ENCODE results near the gene DDX24. TPM values are rescaled to one million over a fixed set of nuclear protein-coding genes. Genes with fewer than 3 reads are reported as not detected.

The DDX24 gene
- polyA plus RNA-seq, 2 of the 4 experiments (the other 2 are of a cell fraction): 121 to 161 TPM

DNA sequence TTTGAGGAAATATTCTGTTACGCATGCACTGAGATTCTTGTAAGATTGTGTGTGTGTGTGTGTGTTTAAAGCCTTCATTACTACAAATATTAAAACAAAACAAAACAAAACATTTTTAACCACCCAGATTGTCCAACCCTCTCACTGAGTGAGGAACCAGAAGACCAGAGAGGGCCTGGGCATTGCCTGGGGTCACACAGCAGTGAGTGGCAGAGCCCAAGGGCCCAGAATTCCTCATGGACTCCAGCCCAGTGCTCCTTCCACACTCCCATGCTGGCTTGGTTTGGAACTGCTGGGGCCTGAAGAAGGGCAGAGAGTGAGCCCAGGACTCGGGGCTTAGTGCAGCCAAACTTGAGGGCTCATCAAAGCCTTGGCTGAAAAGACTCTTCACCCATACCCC is 56.5 kb downstream of the DDX24 start:
- no peak overlapping the region for H3K27ac ChIP-seq
- POLR2A ChIA-PET: no interaction called here
- no peak overlapping the region for H3K4me3 ChIP-seq
- ATAC-seq (no peak), FAIRE-seq (no peak), DNase-seq (ENCODE audit: low read depth in 1 of 2, low spot score in 1 of 2) (no peak)
- H3K4me1 ChIP-seq: peaks cover 10% of the 10 kb centered on the region; the same call in 2 of the 3 replicates
- 74% methylated on average over 2 of the region's 2 CpGs for WGBS (ENCODE audit: missing lambda C conversion rate)
- no peak overlapping the region for H3K4me2 ChIP-seq
- no peaks in the 10 kb centered on the region for H3K9me3 ChIP-seq
- TF ChIP-seq MYC (IDR thresholded peaks at IDR 0.05; ENCODE audit: borderline replicate concordance, low read length): no peak
- no peak for TF ChIP-seq MAZ (IDR thresholded peaks at IDR 0.05; ENCODE audit: borderline replicate concordance, low read depth, low read length)
- no peak for TF ChIP-seq FOSL2 (IDR thresholded peaks at IDR 0.05)
- TF ChIP-seq FOSL2 (CRISPR knock-in tag; IDR thresholded peaks at IDR 0.05): no peak
- TF ChIP-seq EP300 (IDR thresholded peaks at IDR 0.05): no peak
- no peak for TF ChIP-seq CTCF (IDR thresholded peaks at IDR 0.05)
- no peak for TF ChIP-seq NFE2L2 (conservative IDR thresholded peaks at IDR 0.05; ENCODE audit: low read length)
- no peak for TF ChIP-seq JUNB (IDR thresholded peaks at IDR 0.05)
- TF ChIP-seq, protein P1, sequence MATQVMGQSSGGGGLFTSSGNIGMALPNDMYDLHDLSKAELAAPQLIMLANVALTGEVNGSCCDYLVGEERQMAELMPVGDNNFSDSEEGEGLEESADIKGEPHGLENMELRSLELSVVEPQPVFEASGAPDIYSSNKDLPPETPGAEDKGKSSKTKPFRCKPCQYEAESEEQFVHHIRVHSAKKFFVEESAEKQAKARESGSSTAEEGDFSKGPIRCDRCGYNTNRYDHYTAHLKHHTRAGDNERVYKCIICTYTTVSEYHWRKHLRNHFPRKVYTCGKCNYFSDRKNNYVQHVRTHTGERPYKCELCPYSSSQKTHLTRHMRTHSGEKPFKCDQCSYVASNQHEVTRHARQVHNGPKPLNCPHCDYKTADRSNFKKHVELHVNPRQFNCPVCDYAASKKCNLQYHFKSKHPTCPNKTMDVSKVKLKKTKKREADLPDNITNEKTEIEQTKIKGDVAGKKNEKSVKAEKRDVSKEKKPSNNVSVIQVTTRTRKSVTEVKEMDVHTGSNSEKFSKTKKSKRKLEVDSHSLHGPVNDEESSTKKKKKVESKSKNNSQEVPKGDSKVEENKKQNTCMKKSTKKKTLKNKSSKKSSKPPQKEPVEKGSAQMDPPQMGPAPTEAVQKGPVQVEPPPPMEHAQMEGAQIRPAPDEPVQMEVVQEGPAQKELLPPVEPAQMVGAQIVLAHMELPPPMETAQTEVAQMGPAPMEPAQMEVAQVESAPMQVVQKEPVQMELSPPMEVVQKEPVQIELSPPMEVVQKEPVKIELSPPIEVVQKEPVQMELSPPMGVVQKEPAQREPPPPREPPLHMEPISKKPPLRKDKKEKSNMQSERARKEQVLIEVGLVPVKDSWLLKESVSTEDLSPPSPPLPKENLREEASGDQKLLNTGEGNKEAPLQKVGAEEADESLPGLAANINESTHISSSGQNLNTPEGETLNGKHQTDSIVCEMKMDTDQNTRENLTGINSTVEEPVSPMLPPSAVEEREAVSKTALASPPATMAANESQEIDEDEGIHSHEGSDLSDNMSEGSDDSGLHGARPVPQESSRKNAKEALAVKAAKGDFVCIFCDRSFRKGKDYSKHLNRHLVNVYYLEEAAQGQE (IDR thresholded peaks at IDR 0.05): no peak
- TF ChIP-seq HES2 (IDR thresholded peaks at IDR 0.05): no peak
- no peak for TF ChIP-seq CEBPB (IDR thresholded peaks at IDR 0.05)
- TF ChIP-seq, protein P2, sequence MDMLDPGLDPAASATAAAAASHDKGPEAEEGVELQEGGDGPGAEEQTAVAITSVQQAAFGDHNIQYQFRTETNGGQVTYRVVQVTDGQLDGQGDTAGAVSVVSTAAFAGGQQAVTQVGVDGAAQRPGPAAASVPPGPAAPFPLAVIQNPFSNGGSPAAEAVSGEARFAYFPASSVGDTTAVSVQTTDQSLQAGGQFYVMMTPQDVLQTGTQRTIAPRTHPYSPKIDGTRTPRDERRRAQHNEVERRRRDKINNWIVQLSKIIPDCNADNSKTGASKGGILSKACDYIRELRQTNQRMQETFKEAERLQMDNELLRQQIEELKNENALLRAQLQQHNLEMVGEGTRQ (IDR thresholded peaks at IDR 0.05): no peak
- TF ChIP-seq MAX (IDR thresholded peaks at IDR 0.05): no peak
- TF ChIP-seq BHLHE40 (IDR thresholded peaks at IDR 0.05; ENCODE audit: low read depth, low read length): no peak
- CTCF ChIA-PET: interaction anchor here (1.0 to 8.9 kb wide), 6 partner anchors 9 to 112 kb away, joined by 3 to 66 read pairs (median 6); partner anchors contain the start of gene CCDC197

- FAIRE-seq (no peak), ATAC-seq (no peak), DNase-seq (ENCODE audit: low read depth in 1 of 2, low spot score in 1 of 2) (no peak)
- Histone ChIP-seq H3K4me2 (no peak overlapping the region), H3K9me3 (no peaks in the 10 kb centered on the region), H3K27ac (no peak overlapping the region), H3K4me1 (peaks cover 10% of the 10 kb centered on the region; the same call in 2 of the 3 replicates), H3K4me3 (no peak overlapping the region)
- TF ChIP-seq ZFP36 (IDR thresholded peaks at IDR 0.05; ENCODE audit: borderline replicate concordance, partially characterized antibody) (no peak), TFCP2L1 (CRISPR knock-in tag; IDR thresholded peaks at IDR 0.05) (no peak), MAX (IDR thresholded peaks at IDR 0.05) (no peak)
- TF ChIP-seq, protein P3, sequence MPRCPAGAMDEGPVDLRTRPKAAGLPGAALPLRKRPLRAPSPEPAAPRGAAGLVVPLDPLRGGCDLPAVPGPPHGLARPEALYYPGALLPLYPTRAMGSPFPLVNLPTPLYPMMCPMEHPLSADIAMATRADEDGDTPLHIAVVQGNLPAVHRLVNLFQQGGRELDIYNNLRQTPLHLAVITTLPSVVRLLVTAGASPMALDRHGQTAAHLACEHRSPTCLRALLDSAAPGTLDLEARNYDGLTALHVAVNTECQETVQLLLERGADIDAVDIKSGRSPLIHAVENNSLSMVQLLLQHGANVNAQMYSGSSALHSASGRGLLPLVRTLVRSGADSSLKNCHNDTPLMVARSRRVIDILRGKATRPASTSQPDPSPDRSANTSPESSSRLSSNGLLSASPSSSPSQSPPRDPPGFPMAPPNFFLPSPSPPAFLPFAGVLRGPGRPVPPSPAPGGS (IDR thresholded peaks at IDR 0.05): no peak
- TF ChIP-seq, protein P4, sequence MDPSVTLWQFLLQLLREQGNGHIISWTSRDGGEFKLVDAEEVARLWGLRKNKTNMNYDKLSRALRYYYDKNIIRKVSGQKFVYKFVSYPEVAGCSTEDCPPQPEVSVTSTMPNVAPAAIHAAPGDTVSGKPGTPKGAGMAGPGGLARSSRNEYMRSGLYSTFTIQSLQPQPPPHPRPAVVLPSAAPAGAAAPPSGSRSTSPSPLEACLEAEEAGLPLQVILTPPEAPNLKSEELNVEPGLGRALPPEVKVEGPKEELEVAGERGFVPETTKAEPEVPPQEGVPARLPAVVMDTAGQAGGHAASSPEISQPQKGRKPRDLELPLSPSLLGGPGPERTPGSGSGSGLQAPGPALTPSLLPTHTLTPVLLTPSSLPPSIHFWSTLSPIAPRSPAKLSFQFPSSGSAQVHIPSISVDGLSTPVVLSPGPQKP (IDR thresholded peaks at IDR 0.05; ENCODE audit: low read depth, low read length): no peak
- TF ChIP-seq, protein P5, sequence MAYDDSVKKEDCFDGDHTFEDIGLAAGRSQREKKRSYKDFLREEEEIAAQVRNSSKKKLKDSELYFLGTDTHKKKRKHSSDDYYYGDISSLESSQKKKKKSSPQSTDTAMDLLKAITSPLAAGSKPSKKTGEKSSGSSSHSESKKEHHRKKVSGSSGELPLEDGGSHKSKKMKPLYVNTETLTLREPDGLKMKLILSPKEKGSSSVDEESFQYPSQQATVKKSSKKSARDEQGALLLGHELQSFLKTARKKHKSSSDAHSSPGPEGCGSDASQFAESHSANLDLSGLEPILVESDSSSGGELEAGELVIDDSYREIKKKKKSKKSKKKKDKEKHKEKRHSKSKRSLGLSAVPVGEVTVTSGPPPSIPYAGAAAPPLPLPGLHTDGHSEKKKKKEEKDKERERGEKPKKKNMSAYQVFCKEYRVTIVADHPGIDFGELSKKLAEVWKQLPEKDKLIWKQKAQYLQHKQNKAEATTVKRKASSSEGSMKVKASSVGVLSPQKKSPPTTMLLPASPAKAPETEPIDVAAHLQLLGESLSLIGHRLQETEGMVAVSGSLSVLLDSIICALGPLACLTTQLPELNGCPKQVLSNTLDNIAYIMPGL (CRISPR knock-in tag; IDR thresholded peaks at IDR 0.05; ENCODE audit: borderline replicate concordance): no peak
- whole genome bisulfite sequencing (ENCODE audit: missing lambda C conversion rate): 65% methylated on average over 10 of the region's 10 CpGs
- ChIA-PET POLR2A (no interaction called here), CTCF (interaction anchor here (0.8 to 8.9 kb wide), 7 partner anchors 11 to 114 kb away, joined by 3 to 66 read pairs (median 6); no protein-coding TSS in a partner anchor)
These were observed 58.2 kb downstream of the DDX24 start for GRCh38 chr14:94022532-94023411.

All from A549 (cell line).